Right atrium auricular region (tissue), 2 donors: Measurements from ENCODE around the gene BIRC7. TPM values are rescaled to one million over a fixed set of nuclear protein-coding genes. Genes with fewer than 3 reads are reported as not detected.

ENCODE experiments used
- DNase-seq: peaks from one replicate; pipeline ENCODE4 v3.0.0-alpha.2; 2019; ENCODE audit warnings: low spot score
- H3K27ac ChIP-seq, 2 donors: fragments of 200-600 bp; sonication (generic); 1 replicate in 1 of 2; 2 replicates in 1 of 2; pipeline ENCODE4 v1.5.1; 2016 to 2019
- H3K27me3 ChIP-seq, 2 donors: fragments of 200-600 bp; sonication (generic); one replicate each; pipeline versions ENCODE4 v1.5.1 to v1.6.0; 2017 to 2019
- H3K36me3 ChIP-seq: fragments of 200-600 bp; sonication (generic); one replicate; pipeline ENCODE4 v1.5.1; 2016
- H3K4me1 ChIP-seq, 2 donors: fragments of 200-600 bp; sonication (generic); one replicate each; pipeline versions ENCODE4 v1.5.1 to v1.6.0; 2017 to 2019
- H3K4me3 ChIP-seq, 2 donors: fragments of 200-600 bp; sonication (generic); 1 replicate in 1 of 2; 2 replicates in 1 of 2; pipeline ENCODE4 v1.5.1; 2017 to 2019; ENCODE audit warnings: mild to moderate bottlenecking in 1 of 2, moderate library complexity in 1 of 2
- H3K9me3 ChIP-seq, 2 donors: fragments of 200-600 bp; sonication (generic); one replicate each; pipeline ENCODE4 v1.5.1; 2019
- total RNA-seq, 2 donors: library from RNA; depleted of rRNA; stranded (reverse); fragments of >200 nt; gene quantifications; one replicate each; pipeline ENCODE4 v1.1.0, GENCODE V29; 2016
- TF ChIP-seq, protein P1 (sequence below), 2 donors: fragments of 200-600 bp; sonication (generic); IDR thresholded peaks; one replicate each; pipeline ENCODE4 v1.5.1; 2019; ENCODE audit warnings: antibody characterized with exemption in 2 of 2

The BIRC7 gene
- total RNA-seq, 2 donors from 2014 or later, result not detected

DNA sequence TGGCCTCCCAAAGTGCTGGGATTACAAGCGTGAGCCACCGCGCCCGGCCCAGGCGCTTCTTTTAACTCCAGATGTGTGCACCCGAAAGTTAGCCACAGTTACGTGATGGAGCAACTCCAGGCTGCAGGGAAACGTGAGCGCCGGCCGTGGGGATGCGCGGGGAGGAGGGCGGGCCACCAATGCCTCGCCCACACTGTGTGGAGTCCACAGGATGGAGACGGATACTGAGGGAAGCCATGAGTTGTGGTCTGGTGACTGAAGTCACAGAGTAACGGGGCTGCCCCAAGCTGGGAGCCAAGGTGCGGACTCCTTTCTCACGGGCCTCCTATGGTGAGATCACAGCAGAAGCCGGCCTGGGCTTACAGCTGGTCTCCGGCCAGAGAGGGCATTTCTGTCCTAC is 43.0 kb upstream of the BIRC7 start:
- Histone ChIP-seq H3K4me1 (peaks cover 0 to 10% of the 10 kb centered on the region in 2 donors), H3K36me3 (no peaks in the 10 kb centered on the region), H3K4me3 (no peak overlapping the region), H3K9me3 (no peaks in the 10 kb centered on the region), H3K27ac (no peak overlapping the region), H3K27me3 (no peaks in the 10 kb centered on the region)
- DNase-seq, result no peak
- TF ChIP-seq, protein P1, sequence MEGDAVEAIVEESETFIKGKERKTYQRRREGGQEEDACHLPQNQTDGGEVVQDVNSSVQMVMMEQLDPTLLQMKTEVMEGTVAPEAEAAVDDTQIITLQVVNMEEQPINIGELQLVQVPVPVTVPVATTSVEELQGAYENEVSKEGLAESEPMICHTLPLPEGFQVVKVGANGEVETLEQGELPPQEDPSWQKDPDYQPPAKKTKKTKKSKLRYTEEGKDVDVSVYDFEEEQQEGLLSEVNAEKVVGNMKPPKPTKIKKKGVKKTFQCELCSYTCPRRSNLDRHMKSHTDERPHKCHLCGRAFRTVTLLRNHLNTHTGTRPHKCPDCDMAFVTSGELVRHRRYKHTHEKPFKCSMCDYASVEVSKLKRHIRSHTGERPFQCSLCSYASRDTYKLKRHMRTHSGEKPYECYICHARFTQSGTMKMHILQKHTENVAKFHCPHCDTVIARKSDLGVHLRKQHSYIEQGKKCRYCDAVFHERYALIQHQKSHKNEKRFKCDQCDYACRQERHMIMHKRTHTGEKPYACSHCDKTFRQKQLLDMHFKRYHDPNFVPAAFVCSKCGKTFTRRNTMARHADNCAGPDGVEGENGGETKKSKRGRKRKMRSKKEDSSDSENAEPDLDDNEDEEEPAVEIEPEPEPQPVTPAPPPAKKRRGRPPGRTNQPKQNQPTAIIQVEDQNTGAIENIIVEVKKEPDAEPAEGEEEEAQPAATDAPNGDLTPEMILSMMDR (IDR thresholded peaks at IDR 0.05), result no peak

DNA sequence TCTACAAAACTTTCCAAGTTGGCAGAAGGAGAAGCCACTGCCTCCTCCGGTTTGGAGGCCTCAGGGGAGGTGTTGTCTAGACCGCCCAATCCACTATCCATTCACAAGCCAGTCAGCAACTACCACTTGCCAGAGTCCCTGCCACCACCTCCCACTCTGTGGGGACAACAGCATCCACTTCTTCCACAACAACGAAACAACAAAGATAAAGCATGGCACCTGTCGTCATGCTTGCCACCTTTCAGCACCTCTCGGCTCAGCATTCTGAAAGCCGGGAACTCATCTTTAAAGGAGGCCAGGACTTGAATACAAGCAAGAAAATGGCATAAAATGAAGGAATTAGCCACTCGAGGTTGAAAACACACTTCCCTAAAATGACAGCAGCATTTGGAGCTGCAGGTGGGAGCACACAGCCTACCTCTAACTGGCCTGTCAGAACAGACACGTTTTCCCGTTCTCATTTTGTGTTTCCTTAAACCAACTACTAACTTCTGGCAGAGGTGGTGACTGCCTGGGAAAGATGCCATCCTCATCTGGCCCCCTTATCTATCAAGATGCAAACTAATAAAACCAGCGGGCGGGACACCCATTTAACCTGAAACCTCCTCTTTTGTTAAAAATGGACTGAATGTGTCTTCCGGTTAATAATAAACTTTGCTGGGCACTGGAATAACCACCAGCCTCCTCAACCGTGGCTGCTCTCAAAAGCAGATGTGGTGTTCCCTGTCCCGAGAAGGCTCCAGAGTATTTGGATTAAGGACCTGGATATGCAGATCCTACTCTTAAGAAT is 41.5 kb upstream of the BIRC7 start:
- Histone ChIP-seq H3K4me3 (no peak overlapping the region), H3K9me3 (no peaks in the 10 kb centered on the region), H3K27me3 (no peaks in the 10 kb centered on the region), H3K36me3 (no peaks in the 10 kb centered on the region), H3K4me1 (peaks cover 0 to 16% of the 10 kb centered on the region in 2 donors), H3K27ac (no peak overlapping the region)
- TF ChIP-seq, protein P1 (IDR thresholded peaks at IDR 0.05), result no peak
- no peak for DNase-seq

DNA sequence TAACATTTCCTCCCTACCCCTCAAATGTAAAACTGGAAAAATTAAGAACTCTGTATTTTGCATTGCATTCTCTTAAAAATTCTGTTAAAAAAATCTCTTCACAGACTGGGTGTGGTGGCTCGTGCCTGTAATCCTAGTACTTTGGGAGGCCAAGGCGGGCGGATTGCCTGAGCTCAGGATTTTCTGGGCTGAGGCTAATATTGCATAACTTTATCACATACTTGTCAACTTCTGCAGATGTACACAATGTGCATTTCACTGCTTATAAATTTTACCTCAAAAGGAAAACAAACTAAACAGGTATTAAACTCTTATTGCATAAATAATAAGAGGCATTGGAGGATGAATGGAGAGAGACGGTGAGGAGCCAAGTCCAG is 40.9 kb upstream of the BIRC7 start:
- no peak overlapping the region for H3K27ac ChIP-seq
- H3K27me3 ChIP-seq, result no peaks in the 10 kb centered on the region
- TF ChIP-seq, protein P1 (IDR thresholded peaks at IDR 0.05), result no peak
- no peak overlapping the region for H3K4me3 ChIP-seq
- no peak for DNase-seq
- peaks cover 3% of the 10 kb centered on the region for H3K36me3 ChIP-seq
- H3K4me1 ChIP-seq, result peaks cover 0 to 16% of the 10 kb centered on the region in 2 donors
- H3K9me3 ChIP-seq, result no peaks in the 10 kb centered on the region

DNA sequence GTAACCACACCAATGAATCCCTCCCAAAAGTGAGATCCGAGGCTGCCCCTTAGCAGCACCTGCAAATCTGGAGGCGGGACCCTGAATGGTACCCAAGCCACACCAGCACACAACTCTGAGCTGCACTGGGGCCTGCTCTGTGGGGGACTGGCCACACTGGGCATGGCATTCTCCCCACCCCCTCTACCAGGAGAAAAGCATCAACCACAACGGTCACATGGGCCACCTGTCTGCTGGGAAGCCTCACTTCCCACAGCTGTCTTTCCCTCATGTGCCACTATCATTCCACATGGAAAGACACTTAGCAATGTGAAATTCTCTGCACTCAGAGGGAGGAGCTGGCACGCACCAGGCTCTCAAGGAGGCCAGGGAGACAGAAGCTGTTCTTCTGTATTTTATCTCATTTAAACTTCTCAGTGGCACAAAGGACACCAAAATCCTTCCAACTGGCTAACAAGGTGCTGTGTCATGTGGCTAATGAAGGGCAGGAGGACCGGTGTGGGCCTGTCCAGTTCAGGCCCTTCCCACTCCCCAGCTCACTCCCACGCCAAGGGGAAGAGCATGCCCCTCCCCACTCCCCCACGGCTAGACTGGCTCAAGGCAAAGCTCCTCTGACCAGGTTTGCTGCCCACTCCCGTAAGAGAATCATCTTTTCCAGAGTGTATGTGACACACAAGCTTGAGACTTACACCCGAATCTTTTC is 38.8 kb upstream of the BIRC7 start:
- Histone ChIP-seq H3K4me1 (peaks cover 0 to 16% of the 10 kb centered on the region in 2 donors), H3K4me3 (no peak overlapping the region), H3K27me3 (no peaks in the 10 kb centered on the region), H3K36me3 (peaks cover 23% of the 10 kb centered on the region), H3K27ac (no peak overlapping the region), H3K9me3 (no peaks in the 10 kb centered on the region)
- TF ChIP-seq, protein P1 (IDR thresholded peaks at IDR 0.05), result no peak
- DNase-seq, result no peak

DNA sequence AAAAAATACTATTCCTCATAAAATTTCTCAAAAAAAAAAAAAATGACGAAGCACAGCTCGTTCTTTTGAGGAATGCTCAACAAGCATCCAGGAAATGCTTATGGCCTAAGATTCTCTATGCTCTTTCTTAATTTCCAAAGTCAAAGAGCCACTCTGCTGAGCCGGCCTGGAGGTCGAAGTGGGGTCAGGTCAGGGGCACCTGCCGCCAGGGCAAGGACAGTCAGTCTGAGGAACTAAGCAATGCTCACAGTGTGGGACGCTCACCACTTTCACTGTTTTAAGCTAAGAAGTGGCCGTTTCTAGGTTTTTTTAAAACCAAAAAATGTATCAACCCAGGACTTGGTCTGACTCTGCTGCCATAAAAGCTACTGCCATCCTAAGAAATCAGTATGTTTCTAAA is 37.1 kb upstream of the BIRC7 start:
- no peak overlapping the region for H3K4me3 ChIP-seq
- TF ChIP-seq, protein P1 (IDR thresholded peaks at IDR 0.05), result no peak
- peaks cover 40% of the 10 kb centered on the region for H3K36me3 ChIP-seq
- no peak overlapping the region for H3K27ac ChIP-seq
- no peaks in the 10 kb centered on the region for H3K27me3 ChIP-seq
- DNase-seq, result no peak
- H3K4me1 ChIP-seq, result peaks cover 0 to 16% of the 10 kb centered on the region in 2 donors
- H3K9me3 ChIP-seq, result no peaks in the 10 kb centered on the region
